ENCODE results near the gene PKHD1.

PKHD1 gene

GRCh38 chr6:52087498-52087999 is at the start of gene PKHD1:
Gene PKHD1 (minus strand): TSS chr6:52087613. CDS start chr6:52084933, 2,680 bp downstream.
- DNase-seq = no peak

DNA sequence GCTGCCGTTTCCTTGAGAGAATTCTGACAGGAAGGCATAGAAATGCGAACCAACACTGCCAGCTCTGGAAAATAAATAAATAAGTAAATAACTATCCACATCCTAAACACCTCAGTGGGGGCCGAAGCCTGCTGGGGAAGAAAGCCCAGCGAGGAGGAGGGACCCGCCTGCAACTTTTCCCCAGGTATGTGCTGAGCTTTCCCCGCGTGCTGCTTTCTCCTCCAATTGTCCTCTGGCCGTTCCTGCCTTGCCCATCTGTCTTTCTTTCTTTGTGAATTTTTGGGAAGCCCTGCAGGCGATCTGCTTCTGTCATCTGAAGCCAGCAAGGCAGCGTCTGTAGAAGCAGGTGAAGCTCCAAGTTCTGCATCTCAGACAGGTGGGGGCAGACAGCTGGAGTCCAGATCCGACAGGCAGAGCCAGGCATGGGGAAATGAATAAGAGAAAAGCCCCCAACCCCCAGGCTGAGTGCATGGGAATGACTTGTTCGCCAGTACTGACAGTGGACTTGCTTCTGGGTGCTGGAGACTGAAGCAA is 49.6 kb upstream of the PKHD1 start:
- DNase-seq = no peak

DNA sequence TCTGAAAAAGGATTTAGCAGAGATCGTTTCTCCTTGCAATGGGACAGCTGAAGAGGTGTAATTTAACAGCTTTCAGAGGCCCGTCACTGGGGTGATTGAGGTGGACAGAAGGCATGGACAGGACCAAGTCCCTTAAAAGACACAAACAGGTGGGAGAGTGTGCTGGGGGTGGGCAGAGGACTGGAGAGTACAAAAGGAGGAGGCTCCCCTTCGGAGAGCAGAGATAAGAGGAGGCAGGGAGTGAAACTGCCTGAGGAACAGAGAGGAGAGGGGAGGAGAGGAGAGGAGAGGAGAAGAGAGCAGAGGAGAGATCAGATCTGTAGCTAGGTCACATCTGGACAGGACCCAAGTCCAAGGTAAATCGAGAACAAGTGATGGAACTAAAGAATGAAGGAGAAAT is 48.6 kb upstream of the PKHD1 start:
- DNase-seq = no peak

- DNase-seq = no peak
Measured at GRCh38 chr6:52135217-52135616, 47.8 kb upstream of the PKHD1 start.

DNA sequence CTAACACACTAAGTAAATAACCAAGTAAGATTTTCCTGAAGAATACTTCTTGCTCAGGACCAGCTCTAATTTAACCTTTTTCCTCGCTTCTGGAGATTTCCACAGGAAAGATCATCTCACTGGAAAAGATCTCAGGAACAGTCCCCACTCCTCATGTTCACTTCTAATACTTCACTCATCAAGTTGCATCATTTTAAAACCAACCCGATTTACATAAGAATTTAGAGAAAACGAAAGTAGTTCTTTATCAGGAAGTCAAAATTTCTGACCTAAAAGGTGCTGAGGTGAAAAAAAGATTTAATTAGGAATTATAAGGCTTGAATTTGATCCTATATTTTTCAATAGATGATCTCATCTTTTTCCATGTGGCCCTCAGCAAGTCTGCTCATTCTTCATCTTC is 46.6 kb upstream of the PKHD1 start:
- DNase-seq = no peak

- DNase-seq = no peak
Measured at GRCh38 chr6:52133324-52133723, 45.9 kb upstream of the PKHD1 start.

DNA sequence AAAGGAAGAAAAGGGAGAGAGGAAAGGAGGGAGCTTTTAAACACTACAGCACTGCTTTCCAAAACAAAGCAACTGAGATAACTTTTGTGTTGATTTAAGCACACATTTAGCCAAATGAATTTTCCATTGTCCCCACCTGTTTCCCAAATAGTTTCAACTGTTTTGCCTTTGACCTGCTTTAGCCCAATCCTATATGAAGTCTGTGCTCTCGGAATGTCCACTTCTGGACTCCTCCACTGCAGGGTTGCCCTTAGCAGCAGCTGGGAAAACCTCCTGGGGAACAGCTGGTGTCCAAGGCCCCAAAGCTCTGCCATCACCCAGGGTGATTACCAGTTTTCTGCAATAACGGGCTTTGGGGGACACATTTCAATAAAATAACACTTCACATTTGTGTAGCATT is 44.9 kb upstream of the PKHD1 start:
- no peak for DNase-seq

DNA sequence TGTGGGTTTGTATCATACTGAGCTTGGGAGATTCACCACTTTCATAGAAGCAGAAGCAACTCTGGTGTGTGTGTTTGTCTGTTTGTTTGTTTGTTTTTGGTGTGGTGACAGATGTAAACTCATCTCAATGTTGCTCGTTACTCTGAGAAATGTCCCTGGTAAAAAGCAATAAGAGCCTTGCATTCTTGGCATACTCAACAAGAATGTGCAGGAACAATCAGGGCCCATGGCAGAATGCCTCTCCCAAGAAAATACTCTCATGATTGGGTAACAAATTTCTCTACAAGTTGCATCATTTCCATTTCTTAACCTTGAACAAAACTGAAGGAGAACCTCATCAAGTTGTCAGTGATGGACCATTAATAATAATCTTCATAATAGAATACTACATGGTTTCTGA is 43.0 kb upstream of the PKHD1 start:
- DNase-seq = no peak

- DNase-seq = no peak
Measured at GRCh38 chr6:52127957-52128356, 40.5 kb upstream of the PKHD1 start.

- no peak for DNase-seq
Measured at GRCh38 chr6:52126231-52126630, 38.8 kb upstream of the PKHD1 start.

DNA sequence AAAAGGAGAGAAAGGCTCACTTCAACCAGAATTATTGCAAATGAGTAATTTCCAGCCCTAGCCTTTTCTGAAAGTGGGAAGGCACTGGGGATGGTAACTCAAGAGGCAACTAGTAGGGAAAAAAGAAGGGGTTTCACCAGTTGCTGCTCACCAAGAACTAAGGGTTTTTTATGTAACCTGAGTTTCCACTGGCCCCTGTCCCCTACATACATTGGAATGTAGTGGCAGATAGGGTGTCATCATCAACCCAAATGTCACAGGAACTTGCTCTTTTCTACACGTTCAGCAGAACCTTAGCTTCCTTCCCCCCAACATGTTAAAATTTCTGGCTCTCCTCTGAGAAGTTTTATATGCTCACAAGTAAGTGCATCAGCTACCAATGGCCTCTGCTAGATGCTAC is 38.2 kb upstream of the PKHD1 start:
- no peak for DNase-seq

DNA sequence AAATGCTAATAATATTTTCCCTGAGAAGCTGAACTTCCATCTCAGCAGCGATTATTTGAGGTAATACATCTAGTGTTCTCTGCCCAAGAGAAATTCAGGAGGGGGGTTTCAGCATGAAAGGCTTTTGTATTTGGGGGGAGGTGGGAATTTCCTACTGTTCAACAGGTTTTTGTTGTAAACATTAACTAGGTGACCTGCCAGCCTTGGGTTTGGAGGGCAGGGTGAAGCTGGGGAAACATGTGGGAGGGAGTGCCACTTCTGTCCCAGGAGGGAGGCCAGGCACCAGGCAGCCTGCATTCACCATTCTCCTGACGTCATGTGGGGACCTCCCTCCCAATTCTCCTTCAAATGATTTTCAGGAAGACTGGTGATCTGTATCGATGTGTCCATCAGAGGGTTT is 37.7 kb upstream of the PKHD1 start:
- DNase-seq = no peak

GRCh38 chr6:52124126-52125121 is 37.0 kb upstream of the PKHD1 start:
- no peak for DNase-seq

GRCh38 chr6:52123251-52123650 is 35.8 kb upstream of the PKHD1 start:
- no peak for DNase-seq

GRCh38 chr6:52117352-52117751 is 29.9 kb upstream of the PKHD1 start:
- no peak for DNase-seq

GRCh38 chr6:52116605-52116948 is 29.2 kb upstream of the PKHD1 start:
- DNase-seq = no peak

DNA sequence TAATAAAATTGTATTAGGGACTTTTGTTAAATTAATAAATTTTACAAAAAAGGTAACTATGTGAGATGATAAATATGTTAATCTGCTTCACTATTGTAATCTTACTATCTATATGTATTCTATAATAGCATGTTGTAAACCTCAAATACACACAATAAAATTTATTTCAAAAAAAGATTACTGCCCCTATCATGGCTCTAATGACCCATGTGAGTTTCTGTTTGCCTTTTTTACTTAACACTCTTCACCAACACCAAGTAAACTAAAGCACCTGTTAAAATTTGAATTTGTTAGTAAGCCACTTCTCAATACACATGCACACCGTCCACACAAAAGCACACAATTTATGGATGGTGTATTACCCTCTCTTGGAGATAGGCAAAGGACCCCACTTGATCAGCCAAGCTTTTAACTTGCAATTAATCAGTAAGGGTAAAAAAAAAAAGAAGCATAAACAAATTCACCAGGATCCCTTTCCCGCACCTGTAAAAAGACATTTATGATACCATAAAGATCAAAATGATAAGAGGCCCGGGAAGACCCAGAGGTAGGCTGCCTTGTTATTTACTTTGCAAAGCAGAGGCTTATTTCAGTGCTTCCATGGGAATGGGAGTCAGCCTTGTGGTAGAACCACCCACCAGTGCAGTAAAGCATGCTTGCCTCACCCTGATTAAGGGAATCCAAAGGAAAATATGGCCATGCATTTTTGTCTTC is 28.6 kb upstream of the PKHD1 start:
- no peak for DNase-seq

DNA sequence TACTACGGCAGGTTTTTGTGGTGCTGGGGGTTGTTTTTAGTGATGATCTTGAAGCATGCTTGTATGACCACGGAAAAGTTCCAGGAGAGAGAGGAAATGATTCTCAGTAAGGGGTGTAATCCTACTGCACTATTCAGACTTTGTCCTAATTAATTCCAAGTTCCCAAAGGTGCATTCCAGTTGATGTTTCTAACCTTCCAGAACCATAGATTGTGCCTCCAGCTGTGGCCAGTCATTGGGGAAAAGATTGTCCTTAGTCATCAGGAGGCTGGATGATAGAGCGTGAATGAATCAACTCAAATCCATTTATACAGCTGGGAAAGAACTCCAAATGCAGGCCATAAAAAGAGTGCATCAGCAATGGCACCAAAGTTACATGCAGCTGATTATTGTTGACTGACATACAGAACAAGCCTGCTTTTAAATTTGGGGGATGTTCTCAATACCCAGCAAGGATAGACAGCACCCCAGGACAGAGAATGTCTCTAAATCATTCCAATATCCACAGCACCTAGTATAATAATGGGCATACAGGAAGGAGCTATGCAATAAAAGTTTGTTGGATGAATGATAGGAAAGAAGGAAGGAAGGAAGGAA is 27.8 kb upstream of the PKHD1 start:
- DNase-seq = no peak

DNA sequence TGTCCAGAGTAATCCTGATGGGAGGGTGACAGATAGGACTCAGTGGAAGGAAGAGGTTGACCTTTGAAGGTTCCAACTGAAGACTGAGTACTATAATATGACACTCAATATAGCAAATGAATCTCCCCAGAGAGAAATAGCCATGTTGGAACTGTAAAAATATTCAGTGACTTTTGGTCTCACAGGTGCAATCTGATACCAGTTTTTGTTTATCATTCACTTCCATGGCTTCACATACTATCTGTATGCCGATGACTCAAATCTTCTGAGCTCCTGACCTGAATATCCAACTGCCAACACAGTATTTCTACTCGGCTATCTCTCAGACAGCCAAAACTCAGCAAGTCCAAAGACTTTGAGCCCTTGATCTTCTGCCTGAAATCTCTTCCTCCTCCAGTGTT is 21.8 kb upstream of the PKHD1 start:
- no peak for DNase-seq

DNA sequence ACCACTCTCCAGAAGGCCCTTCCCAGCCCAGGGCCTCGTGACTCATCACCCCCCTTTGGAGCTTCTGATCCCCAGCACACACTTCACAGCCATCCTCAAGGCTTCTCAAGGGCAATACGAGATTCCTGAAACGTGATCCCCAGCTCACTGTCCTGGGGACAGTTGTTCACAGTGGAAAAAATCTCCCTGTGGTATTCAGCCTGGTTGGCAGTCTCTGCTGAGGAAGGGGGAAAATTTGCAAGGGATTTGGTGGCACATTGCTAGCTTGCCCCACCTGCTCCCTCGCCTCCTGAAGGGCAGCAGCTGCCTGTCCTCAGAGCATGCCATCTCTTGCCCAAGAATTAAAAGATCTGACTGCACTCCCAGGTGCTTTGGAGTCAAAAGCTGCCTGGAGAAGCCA is 20.7 kb upstream of the PKHD1 start:
- DNase-seq = no peak

- no peak for DNase-seq
Measured at GRCh38 chr6:52106994-52107393, 19.6 kb upstream of the PKHD1 start.

DNA sequence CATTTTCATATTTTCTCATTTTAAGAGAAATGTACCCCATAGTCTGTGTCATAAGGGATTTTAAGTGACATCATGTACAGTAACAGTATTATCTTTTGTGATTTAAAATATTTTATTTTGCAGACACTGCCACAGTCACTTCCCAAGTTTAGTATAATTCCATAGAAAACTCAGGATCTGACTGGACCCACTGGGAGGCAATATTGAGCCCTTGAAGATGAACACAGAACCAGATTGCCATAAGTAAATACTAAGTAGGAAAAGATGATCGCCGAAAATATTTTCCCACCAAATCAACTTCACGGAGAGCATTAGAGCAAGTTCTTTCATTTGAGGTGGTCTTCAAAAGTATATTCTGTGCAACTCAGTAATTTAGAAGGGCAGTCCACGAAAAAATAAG is 17.6 kb upstream of the PKHD1 start:
- no peak for DNase-seq

DNA sequence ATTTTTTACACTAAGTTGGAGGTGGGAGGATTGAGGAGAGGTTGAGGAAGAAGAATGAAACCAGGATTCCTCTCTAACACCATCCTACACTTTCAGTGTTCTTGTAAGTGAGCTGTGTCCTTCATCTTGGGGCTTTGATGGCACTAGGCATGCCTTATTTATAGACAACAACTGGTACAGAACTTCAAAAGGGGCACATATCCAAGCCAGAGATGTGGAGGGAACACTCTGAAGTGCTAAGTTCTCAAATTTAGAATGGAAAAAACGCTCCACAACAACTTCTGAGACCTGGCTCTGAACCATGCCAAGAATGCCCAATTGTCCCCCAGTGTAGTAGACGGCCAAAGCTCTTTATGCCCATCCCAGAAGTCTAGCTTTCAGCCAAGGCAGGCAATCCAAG is 16.2 kb upstream of the PKHD1 start:
- no peak for DNase-seq

All from inflammatory macrophage treated with lipopolysaccharide for 1 hour (primary cell).